Measurements from ENCODE around the gene KBTBD13.
"Not testable (repeated sequence)": the region's sequence is repeated elsewhere in the genome, so short reads cannot be mapped to it uniquely, and the experiment has no call there.

The KBTBD13 gene

GRCh38 chr15:65089206-65089824 lies 12.8 kb downstream of the KBTBD13 start:
- DNase-seq (ENCODE audit: low read depth) = no peak

DNA sequence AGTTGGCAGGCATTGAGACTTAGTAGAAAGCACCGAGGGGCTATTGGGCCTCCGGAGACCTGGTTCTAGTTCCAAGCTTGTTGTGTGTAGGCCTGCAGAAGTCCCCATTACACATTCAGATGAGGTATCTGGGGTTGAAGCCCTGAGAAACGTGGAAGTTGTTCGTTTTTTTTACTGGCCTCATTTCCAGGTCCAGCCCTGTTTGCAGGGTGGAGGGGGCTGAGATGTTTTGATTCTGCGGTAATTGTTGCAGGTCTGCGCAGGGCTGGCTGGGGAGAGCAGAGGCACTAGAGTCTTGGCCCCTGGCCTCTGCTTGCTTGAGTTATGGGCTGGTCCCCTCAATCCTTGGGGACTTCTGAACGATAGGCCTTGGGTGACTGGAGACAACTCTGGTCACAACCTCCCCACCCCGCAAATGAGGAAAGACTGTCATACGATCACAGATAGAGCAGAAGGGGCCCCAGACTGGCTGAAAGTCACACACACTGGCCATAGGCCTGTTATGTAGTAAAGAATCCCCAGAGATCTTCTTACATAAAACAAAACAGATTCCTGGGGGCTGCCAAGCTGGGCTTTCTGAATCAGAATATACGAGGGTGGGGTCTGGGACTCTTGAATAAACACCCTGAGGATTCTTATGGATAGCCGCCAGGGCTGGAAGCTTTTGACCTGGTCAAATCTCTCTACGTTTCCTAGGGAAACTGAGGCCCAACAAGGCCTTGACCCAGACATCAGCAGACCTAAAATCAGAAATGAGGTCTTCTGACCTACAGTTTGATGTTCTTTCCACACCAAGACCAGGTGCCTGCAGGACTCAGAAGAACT lies 15.6 kb downstream of the KBTBD13 start:
- DNase-seq (ENCODE audit: low read depth) = no peak

GRCh38 chr15:65092911-65093792 lies 16.6 kb downstream of the KBTBD13 start:
- DNase-seq (ENCODE audit: low read depth) = no peak

- not testable (repeated sequence) for DNase-seq (ENCODE audit: low read depth)
These were observed 17.2 kb downstream of the KBTBD13 start for GRCh38 chr15:65093793-65094170.

GRCh38 chr15:65094294-65094995 lies 17.9 kb downstream of the KBTBD13 start:
- DNase-seq (ENCODE audit: low read depth) = no peak

GRCh38 chr15:65095011-65095746 lies 18.6 kb downstream of the KBTBD13 start:
- DNase-seq (ENCODE audit: low read depth) = no peak

DNA sequence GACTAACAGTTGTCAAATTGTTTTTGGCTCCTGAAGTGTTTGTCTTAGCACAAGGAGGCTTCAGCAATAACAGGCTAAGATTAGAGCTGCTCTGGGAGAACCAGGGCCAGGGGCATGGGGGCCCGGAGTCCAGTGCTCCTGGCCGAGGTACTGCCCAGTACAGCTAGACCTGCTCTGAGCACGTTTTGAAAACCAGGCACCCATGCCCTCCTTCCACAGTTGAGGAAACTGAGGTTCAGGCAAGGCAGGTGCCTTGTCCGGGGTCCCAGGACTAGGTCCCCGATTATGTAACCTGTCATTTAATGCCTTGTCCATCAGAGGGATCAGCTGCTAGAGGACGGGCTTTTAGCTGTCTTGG lies 19.2 kb downstream of the KBTBD13 start:
- DNase-seq (ENCODE audit: low read depth) = no peak

- DNase-seq (ENCODE audit: low read depth) = no peak
These were observed 20.2 kb downstream of the KBTBD13 start for GRCh38 chr15:65096481-65097385.

DNA sequence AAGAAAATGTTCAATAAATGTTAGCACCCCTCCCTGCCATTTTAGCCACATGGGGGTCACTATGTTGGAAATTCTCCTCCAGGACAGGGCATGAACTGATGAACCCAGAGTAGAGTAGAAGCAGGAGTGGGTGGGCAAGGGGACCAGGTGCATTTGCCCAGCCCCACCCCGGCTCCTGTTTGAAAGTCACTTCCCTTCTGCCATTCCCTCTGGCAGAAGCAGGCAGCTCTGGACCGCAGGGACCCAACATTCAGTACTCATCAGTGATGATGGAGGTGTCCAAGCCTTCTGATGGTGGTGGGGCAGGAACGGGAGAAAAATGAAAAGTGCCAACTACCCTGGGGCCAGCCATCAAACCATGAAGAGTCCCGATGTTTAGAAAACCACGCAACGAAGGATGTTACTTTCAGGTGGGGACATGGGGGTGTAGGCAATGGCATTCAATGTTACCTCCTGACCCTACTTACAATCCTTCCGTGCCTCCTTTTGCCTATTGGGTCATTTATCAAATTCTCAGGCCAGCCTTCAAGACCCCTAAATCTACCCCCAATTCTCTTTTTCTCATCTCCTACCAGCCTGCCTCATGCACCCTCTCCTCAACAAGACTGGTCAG lies 21.2 kb downstream of the KBTBD13 start:
- no peak for DNase-seq (ENCODE audit: low read depth)

DNA sequence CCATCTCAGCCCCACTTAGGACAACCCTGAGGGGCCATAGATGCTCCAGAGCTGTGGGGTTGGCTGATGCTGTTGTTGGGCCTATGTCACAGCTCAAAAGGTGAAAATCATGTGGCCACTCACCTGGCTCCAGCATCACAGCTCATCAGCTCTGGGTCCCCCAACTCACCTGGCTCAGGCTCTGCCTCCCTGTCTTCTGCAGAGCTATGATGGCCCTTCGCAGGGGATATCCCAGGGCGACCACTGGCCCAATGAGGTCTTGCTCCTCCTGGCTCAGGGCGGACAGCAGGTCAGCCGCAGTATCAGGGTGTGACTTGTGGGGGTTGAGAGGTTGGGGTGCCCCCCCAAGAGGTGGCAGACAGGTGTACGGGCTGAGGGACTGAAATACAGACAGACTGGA lies 22.8 kb downstream of the KBTBD13 start:
- no peak for DNase-seq (ENCODE audit: low read depth)

DNA sequence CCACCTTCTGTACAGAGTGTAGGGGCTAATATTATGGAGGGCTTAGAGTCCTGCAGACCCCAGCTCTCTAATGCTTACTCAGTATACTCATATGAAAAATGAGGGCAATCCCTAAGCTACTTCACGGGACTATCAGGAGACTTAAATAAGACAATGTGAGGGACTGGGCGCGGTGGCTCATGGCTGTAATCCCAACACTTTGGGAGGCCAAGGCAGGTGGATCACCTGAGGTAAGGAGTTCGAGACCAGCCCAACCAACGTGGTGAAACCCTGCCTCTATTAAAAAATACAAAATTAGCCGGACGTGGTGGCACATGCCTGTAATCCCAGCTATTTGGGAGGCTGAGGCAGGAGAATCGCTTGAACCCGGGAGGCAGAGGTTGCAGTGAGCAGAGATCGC lies 23.3 kb downstream of the KBTBD13 start:
- not testable (repeated sequence) for DNase-seq (ENCODE audit: low read depth)

- DNase-seq (ENCODE audit: low read depth) = no peak
These were observed 23.9 kb downstream of the KBTBD13 start for GRCh38 chr15:65100442-65100841.

DNA sequence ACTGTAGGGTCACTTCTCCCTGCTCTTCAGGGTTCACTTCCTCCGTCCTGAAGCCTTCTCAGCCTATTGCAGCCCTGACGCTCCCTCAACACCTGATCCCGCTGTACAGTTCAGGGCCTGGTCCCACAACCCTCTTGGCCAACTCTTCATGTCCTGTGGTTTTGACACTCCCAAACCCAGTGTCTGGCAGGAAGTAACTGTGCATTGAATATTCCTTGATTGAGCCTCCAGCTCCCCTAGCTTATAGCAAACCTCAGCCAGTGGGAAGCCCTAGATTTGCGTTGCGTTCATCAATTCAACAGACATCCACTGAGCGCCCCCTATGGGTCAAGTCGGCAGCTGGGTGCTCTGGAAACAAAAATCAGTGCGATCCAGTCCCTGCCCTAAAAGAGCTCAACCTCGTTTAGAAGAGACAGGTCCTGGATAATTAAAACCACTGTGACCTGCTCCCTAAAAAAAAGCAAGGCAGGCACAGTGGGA lies 24.9 kb downstream of the KBTBD13 start:
- DNase-seq (ENCODE audit: low read depth) = no peak

- no peak for DNase-seq (ENCODE audit: low read depth)
These were observed 25.6 kb downstream of the KBTBD13 start for GRCh38 chr15:65101891-65102708.

DNA sequence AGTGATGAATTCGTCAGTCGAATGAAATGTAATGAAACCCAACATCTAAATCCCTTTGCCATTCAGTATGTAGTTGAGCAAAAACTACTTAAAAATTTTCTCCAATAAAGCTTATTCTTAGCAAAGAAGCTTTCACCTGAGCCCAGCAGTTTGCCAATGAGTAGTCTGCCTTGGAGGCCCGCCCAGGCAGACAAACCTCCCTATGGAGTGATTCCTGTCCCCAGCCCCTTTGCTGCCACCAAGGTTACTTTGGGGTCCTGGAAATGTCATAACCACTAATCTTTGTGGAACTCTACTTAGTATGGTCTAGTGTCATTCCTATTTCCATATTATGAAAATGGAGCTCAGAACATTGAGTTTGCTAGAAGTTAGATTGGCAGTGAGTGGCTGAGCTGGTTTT lies 26.4 kb downstream of the KBTBD13 start:
- no peak for DNase-seq (ENCODE audit: low read depth)

- DNase-seq (ENCODE audit: low read depth) = no peak
These were observed 28.5 kb downstream of the KBTBD13 start for GRCh38 chr15:65105038-65105437.

DNA sequence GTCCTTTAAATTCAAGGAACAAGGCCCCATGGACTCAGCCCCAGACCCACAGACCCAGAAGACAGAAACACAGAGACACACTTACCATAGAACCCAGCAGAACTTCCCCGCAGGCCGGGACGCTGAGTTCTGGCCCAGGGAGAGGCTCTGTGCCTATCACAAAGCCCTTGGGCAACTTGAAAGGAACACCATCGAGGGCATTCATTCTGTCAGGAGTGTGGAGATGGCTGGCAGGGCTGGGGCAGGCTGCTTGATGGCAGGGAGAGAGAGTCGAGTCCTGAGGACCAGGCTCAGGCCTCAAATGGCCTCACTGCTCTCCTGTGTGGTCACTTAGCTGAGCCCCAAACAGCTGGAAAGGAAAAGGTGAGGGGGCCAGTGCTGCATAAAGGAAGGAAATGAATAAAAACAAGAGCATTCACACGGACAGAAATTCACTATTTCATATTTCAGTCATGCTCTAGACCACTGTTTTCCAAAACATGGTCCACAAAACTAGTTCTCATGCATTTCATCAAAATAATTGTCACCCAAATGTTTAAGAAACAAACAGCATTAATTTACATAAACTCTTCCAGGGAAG lies 29.6 kb downstream of the KBTBD13 start:
- no peak for DNase-seq (ENCODE audit: low read depth)

GRCh38 chr15:65110676-65111292 lies 34.2 kb downstream of the KBTBD13 start:
- DNase-seq (ENCODE audit: low read depth) = no peak

Measured in stimulated activated CD8-positive, alpha-beta memory T cell treated with anti-CD3 and anti-CD28 coated beads, Interleukin-15, amount 100 ng/mL, for 1 hour (primary cell).